DMS153 (cell line): ENCODE results near the gene YEATS2.
"Not testable (repeated sequence)": the region's sequence is repeated elsewhere in the genome, so short reads cannot be mapped to it uniquely, and the experiment has no call there.

Experiments
- DNase-seq: peaks from one replicate; lab custom pipeline; 2025; lab: John Stamatoyannopoulos, UW

Gene YEATS2

DNA sequence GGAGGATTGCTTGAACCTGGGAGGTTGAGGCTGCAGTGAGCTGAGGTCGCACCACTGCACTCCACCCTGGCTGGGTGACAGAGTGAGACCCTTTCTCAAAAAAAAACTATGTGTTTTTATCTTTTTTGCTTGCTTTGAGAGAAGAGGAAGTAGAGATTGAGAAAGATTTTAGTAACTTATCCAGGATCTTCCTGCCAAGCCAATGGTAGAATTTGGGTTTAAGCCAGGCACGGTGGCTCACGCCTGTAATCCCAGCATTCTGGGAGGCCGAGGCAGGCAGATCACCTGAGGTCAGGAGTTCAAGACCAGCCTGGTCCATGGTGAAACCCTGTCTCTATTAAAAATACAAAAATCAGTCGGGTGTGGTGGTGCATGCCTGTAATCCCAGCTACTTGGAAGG, 78.9 kb downstream of the YEATS2 start:
- DNase-seq: not testable (repeated sequence)

DNA sequence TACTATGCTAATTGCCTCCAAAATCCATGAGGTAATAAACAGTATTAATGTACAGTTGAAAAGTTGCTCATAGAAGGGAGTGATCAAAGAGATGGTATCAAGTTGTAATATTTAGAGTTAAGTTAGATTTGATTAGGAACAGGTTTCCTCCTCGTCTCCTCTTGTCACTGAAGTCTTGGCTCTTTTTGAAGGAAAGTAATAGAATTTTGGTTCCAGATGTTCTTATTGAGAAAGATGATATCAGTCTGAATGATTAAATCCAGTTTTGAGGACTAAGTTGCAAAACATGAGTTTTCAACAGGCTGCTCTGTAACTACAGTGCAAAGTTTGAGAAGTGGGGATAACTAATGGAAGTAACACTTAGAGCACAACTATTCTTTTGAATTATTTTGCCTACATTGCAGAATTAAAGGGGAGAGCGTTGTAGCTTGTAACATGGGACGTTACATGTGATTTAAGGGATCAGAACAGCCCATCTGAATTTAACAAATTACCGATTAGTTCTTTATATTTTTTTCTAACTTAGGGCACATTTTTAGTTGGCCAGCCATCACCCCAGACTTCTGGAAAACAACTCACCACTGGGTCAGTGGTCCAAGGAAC, 79.5 kb downstream of the YEATS2 start:
- no peak for DNase-seq

DNA sequence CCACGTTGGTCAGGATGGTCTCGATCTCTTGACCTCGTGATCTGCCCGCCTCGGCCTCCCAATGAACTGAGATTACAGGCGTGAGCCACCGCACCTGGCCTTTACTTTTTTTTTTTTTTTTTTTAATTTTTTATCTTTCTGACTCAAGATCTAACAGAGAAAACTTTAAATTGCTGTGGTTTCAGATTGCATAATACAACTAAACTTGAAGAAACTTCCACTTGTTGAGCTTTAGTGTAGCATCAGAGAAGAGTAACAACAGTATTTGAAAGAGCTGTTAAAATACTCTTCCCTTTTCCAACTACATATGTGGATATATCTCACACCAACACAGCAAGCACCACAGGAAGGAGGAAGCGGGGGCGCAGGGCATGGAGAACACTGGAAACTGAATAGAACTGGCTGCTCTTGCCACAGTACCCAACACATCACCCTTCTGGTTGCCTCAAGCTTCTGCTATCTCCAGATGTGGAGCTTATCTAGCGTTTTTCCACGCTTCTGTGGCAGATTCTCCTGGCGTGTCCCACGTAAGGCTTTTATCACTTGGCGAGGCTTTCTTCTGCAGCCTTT, 82.4 kb downstream of the YEATS2 start:
- DNase-seq: no peak

DNA sequence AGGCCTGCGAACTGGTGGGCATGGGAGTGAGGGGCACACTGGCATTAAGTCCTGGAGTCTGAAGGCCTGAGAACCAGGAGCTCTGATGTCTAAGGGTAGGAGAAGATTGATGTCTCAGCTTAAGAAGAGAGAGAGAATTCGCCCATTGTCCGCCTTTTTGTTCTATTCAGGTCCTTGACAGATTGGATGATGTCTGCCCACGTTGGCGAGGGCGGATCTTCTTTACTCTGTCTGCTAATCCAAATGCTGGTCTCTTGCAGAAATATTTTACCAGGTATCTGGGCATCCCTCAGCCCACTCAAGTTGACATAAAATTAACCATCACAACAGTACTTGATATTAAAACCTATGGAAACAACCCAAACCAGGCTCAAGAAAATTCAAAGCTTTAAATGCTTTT, 83.6 kb downstream of the YEATS2 start:
- no peak for DNase-seq

DNA sequence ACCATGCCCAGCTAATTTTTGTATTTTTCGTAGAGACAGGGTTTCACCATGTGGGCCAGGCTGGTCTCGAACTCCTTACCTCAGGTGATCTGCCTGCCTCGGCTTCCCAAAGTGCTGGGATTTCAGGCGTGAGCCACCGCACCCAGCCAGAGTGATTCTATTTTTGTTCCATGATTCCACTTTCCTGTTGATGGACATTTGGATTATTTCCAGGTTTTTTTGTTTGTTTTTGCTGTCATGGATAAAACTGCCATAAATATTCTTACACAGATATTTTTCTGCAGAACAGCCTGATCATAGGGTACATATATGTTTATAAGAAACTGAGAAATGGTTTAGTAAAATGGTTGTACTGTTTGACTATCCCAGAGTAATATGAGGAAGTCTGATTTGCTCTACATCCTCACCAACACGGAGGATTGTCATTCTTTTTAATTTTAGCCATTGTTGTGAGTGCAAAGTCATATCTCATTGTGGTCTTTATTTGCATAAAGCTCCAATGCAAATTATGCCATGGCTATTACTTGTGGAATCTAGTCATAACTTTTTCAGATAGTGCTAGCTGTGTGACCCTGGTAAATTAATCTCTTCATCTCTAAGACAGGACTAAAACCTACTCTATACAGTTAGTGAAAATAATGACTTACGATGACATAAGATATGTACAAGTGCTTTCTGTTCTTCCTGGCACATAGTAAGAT, 85.1 kb downstream of the YEATS2 start:
- DNase-seq: no peak

DNA sequence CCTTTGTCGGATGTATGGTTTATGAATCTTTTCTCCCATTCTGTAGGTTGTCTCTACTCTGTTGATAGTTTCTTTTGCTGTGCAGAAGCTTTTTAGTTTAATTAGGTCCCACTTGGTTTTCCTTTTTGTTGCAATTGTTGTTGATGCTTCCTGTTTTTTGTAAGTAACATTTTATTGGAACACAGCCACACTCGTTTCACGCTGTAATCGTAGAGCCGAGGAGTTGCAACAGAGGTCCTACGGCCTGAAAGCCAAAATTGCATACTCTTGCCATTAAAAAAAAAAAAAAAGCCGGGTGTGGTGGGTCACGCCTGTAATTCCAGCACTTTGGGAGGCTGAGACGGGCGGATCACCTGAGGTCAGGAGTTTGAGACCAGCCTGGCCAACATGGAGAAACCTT, 86.9 kb downstream of the YEATS2 start:
- DNase-seq: not testable (repeated sequence)

DNA sequence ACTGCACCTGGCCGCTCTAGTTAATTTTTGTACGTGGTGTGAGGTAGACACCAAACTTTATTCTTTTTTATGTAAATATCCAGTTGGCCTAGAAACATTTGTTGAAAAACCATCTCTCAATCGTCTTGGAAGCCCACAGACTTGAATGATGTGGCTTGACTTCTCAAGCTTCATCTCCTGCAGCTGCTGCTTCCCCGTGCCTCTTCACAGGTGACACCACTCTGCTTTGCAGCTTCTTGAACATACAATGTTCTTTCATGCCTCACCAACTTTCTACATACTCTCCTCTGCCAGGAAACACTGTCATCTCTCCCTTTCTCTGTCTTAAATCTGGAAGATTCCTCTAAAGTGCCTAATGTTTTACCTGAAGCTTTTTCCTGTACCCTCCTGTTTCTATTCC, 92.2 kb downstream of the YEATS2 start:
- DNase-seq: no peak

DNA sequence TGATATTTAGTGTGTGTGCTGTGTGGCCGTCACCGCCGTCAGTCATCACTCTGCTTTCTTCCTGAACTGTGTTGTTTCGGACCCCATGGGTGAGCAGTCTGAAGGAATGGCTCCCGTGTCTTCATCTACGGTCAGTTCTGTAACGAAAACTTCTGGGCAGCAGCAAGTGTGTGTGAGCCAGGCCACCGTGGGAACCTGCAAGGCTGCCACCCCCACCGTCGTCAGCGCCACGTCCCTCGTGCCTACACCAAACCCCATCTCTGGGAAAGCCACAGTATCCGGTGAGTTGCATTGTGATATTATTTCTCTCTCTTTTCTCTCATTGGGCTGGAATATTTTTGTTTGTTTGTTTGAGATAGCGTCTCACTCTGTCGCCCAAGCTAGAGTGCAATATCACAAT, 93.1 kb downstream of the YEATS2 start:
- DNase-seq: no peak

DNA sequence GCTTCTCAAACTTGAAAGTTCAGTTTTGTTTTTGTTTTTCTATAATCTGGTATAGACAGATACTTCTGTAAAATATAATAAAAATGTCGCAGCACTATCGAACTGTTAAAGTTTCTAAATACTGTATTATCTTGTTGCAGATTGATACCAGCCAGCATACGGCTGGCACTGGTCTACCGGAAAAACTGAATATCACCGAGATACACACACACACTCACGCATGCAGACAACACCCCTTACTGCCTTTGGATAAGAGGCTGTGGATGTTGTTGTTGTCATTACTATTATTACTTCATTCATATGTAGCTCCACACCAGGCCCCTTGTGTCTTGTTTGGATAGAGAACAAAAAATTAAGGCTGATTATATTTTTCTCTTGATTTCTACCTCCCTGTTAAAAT, 95.4 kb downstream of the YEATS2 start:
- DNase-seq: no peak

DNA sequence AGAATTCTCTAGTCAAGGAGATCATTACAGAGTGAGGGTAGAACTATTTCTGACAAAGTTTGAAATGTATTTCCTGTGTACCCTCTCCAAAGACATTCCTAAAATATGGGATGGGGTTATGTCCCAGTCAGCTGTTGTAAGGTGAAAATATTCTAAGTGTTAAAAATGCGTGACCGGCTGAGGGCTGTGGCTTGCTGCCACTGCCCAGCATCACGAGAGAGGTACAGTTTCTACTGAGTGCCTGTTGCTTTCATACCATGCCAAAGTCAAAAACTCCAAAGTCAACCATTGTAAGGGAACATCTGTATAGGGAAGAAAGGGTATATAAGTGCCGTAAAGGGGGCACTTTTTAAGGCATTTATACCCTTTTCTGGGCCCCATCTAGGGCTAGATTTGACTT, 96.9 kb downstream of the YEATS2 start:
- no peak for DNase-seq

DNA sequence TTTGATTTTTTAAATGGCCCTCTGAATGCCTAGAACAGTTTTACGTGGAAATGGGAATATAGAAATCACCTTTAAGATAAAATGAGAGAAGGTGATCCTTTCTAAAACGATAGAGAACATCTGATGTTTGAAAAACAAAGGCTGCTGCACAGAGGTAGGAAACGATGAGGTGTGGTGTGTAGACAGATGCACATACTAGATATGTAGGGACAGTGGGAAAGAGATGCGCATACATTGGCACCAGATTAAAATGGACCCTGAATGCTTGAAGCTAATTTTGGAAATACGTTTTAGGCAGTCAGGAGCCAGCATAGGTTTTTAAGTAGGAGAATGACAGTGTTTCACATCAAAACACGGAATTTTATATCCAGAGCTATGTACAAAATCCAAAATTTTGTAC, 98.8 kb downstream of the YEATS2 start:
- DNase-seq: no peak

DNA sequence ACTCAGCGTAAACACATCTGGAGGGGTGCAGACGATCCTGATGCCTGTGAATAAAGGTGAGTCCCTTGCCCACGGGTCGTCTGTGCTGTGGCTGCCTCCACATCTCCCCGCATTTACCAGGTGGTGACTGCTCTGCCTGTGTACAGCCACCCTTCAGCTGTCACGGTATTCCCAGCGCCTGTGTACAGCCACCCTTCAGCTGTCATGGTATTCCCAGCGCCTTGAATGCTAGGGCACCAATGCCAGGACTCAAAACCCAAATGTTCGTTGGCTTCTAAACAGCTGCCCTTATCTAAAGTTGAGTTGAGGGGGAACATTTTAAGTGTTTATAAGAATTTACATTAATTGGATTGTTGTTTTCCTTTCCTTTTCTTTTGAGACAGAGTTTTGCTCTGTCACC, 100.4 kb downstream of the YEATS2 start:
- DNase-seq: no peak

DNA sequence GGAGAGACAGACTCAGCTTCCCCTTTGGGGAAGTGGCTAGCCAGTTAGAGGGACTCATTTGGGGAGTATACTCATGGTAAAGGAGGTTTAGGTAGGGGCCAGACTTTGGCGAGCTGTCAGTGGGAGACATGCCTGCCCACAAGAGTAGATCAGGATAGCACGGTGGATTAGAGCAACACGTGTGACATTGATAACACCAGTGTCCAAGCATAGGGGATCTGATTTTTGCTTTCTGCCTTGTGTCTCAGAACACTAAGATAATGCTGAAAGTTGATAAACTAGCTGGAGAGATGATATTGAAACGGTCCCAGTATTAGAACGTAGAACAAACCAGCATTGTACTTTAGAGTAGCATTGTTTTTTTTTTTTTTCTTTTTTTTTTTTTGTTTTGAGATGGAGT, 101.9 kb downstream of the YEATS2 start:
- DNase-seq: no peak

DNA sequence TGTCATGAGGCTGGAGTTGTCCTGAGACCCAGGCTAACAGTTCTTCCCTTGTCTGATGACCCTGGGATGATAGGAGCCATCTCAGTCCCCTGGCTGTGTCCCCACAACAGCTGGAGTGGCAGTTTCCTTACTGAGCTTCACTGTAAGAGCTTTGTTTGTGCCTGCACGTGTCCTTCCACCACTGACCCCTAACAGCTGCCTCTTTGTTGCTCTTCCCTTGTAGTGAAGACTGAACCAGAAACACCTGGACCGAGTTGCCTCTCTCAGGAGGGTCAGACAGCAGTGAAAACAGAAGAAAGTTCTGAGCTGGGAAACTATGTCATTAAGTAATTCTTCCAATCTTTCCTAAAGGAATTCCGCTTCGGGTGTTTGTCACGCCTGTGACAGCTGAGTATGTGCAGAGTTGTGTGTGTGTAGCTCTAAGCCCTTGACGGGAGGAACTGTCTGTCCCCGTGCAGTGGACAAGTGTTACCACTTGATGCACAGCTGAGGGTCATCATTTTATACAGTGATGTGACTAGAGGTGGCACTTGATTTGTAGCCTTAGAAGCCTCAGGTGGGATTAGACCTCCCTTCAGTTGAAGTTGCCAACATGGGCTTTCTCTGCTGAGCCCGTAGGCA, 102.8 kb downstream of the YEATS2 start:
- DNase-seq: no peak

DNA sequence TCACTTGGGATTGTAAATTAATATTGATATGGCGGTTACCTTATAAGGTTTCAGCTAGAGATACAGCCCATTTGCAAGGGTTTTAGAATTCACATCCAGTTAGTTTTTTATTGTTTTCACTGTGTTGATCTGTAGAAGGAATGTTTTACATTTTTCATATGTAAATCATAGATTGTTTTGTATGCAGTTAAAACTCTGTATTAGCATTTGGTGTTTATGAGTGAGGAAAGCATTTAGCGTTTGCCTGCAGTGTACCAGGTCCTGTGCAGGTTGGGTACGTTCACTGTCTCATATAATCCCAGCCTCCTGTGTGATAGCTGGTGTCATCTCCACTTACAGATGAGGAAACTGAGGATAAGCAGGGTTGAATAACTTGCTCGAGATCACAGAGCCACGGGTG, 104.0 kb downstream of the YEATS2 start:
- no peak for DNase-seq

DNA sequence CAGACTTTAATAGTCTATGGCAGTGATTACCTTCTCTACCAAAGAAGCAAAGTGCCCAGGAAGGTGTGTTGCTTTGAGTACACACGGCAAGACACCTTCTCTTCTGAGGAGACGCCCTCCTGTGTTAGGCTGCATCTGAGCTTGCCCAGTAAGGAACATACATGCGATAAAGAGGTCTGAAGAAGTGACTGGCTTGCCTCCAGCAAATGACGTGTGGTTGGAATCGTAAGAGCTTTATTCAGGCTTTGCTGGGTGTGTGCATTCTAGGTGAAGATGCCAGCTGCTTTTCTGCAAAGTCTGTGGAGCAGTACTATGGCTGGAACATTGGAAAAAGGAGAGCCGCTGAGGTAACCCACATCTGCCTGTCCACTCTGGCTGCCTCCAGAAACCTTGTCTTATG, 105.4 kb downstream of the YEATS2 start:
- no peak for DNase-seq

DNA sequence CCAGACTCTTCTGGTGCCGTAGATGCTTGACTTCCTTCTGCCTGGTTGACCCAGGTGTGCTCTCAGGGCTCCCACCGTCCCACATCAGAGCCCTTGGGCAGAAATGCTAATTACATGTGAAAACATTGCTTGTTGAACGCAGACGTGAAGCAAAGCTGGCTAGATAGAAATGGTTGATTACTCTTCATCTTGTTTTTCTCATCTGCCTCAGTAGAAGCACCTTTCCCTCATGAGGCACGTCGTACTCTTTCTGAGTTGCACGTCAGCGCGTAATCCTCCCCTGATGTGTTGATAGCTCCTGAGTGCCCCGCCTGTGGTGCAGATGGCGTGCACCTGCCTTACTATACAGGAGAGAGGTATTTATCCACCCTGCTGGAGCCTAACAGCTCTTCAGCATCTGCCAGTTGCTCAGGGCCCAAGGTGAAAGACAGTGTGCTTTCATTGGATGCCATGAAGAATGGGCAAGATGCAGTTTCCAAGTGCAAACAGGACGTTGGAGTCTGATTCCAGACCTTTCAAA, 109.7 kb downstream of the YEATS2 start:
- DNase-seq: peak; percentile 41

DNA sequence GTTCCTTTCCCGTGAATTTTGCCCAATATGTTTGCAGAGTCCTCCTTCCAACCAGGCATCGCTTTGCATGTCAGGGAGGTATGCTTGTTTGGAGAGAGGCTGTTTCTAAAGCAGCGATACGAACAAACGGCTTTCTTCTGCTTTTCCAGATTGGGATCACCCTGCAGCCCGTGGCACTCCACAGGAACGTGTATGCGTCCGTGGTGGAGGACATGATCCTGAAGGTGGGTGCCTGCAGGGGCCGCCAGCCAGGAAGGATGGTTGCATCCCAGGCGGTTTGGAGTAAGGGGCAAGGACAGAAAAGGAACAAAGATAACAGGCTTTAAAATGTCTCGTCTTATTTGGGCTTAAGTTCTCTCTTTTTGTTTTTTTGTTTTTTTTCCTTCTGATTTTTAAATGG, 110.3 kb downstream of the YEATS2 start:
- DNase-seq: no peak

DNA sequence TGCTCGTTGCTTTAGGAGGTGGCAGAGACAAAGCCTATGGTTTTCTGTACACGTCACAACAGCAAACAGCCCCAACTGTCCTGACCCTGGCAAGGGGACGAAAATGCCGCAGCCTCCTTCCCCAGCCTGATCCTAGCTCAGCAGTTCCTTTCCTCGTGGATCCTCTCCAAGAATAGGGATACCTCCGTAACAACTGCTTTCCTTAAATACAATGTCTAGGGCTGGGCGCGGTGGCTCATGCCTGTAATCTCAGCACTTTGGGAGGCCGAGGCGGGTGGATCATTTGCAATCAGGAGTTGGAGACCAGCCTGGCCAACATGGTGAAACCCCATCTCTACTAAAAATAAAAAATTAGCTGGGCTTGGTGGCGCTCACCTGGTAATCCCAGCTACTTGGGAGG, 110.8 kb downstream of the YEATS2 start:
- DNase-seq: no peak

DNA sequence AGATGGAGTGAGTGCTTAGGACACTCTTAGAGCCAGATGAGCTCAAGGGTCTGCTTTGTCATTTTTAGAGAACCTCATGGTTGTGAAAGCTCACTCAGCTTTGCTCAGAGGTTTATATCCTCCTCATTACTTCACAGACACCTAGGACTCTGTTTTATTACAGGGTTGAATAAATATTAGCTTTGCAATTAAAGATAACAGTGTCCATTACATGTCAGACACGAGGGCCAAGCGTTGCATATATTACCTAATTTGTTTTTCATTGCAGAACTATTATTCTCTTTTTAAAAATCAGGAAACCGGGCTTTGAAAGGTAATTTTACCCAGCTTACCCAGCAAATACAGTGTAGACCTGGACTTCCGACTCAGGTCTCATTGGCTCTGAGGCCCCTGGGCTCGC, 111.7 kb downstream of the YEATS2 start:
- DNase-seq: peak; percentile 60

DNA sequence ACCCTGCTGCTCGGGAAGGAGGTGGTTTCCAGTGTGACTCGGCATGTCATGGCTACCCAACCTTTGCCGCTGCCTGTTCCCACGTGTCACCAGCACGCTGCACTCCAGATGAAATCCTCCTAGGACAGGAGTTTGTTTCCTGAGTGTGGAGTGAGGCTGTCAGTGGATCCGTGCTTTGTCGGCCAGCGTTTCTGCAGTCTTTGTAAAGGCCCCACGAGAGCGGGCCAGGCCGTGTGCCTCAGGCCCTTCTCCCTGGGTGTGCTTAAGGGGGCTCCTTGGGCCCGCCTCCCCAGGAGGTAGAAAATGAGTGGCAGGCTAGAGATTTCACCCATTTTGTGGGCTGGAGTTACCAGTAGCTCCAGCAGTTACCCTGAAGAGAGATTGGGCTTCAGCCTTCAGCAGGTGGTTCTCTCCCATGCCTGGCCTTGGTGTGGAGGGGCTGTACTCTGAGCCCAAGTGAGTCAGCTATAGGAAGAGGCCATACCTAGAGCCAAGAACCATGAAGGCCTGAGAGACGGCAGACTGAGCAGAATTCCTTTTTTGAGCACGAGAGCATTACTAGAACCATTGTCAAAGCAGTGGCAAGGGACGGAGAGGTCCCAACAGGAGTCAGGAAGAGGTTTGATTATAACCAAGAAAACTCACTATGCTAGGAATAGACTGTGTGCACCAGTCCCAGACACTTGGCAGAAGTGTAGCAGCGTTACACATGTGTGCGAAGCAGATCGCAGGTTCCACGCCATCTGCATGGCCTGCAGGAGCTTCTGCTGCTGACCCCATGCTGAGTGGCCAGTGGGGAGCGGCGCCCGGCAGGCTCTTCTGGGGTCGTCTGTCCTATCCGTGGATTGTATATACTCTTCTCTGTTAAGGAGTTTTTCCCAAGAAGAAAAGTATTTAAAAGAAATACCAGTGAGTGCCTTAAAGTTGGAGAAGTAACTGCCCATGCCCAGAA, 113.3 kb downstream of the YEATS2 start:
- no peak for DNase-seq

DNA sequence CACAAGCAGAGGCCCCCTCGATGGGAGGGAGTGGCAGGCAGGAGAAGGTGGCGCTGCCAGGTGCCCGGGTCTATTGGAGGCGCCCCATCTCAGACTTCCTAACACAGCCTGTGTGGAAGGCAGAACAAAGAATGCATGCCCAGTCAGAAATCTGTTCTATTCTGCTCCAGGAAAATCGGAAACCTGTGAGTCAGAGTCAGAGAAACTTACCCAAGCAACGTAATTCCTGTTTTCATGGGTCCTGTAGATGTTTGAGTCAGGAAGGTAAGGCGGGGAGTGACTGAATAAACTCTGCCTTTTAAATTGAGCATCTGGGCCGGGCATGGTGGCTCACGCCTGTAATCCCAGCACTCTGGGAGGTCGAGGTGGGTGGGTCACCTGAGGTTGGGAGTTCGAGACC, 114.0 kb downstream of the YEATS2 start:
- DNase-seq: no peak
